Neural progenitor cell (in vitro differentiated cells): ENCODE results near the gene MEG3. TPM values are rescaled to one million over a fixed set of nuclear protein-coding genes. Genes with fewer than 3 reads are reported as not detected.

ENCODE experiments used
- DNase-seq: peaks from one replicate; pipeline ENCODE4 v3.0.0-alpha.2; 2016; ENCODE audit warnings: low spot score
- H2AFZ ChIP-seq: fragments of 200-600 bp; sonication (generic); replicated peaks from 2 replicates; pipeline ENCODE4 v1.6.1; 2016; ENCODE audit warnings: antibody characterized with exemption
- H3F3A ChIP-seq: fragments of 200-600 bp; sonication (generic); 2 replicates; pipeline ENCODE4 v1.6.1; 2016; ENCODE audit warnings: antibody characterized with exemption, low read depth
- H3K27ac ChIP-seq: fragments of 200-600 bp; sonication (generic); 2 replicates; pipeline ENCODE4 v1.5.1; 2016; ENCODE audit warnings: mild to moderate bottlenecking
- H3K27me3 ChIP-seq: fragments of 200-600 bp; sonication (generic); 2 replicates; pipeline ENCODE4 v1.6.1; 2016; ENCODE audit warnings: mild to moderate bottlenecking, moderate library complexity
- H3K36me3 ChIP-seq: fragments of 200-600 bp; sonication (generic); 2 replicates; pipeline ENCODE4 v1.5.1; 2016
- H3K4me1 ChIP-seq: fragments of 200-600 bp; sonication (generic); 2 replicates; pipeline ENCODE4 v1.6.1; 2016; ENCODE audit warnings: mixed run types
- H3K4me2 ChIP-seq: fragments of 200-600 bp; sonication (generic); 2 replicates; pipeline ENCODE4 v1.6.1; 2016
- H3K4me3 ChIP-seq: fragments of 200-600 bp; sonication (generic); 2 replicates; pipeline ENCODE4 v1.5.1; 2016
- H3K79me2 ChIP-seq: fragments of 200-600 bp; sonication (generic); 2 replicates; pipeline ENCODE4 v1.6.1; 2016; ENCODE audit warnings: low read depth
- H3K9ac ChIP-seq: fragments of 200-600 bp; sonication (generic); 2 replicates; pipeline ENCODE4 v1.6.1; 2016
- H3K9me3 ChIP-seq: fragments of 200-600 bp; sonication (generic); 2 replicates; pipeline ENCODE4 v1.5.1; 2016; ENCODE audit warnings: low read depth
- H4K20me1 ChIP-seq: fragments of 200-600 bp; sonication (generic); 2 replicates; pipeline ENCODE4 v1.6.1; 2016; ENCODE audit warnings: low read depth
- H3K27ac Mint-ChIP-seq: 3 replicates; pipeline ENCODE4 v1.8.0; 2021; ENCODE audit warnings: mixed read lengths
- H3K27me3 Mint-ChIP-seq: 2 replicates; pipeline ENCODE4 v1.8.0; 2022; ENCODE audit warnings: low read depth, mild to moderate bottlenecking, inconsistent platforms, moderate library complexity, mixed read lengths; ENCODE audit not compliant: insufficient read depth
- H3K36me3 Mint-ChIP-seq: 3 replicates; pipeline ENCODE4 v1.8.0; 2021; ENCODE audit warnings: mixed read lengths
- H3K4me1 Mint-ChIP-seq: 3 replicates; pipeline ENCODE4 v1.8.0; 2021; ENCODE audit warnings: mixed read lengths
- H3K4me3 Mint-ChIP-seq: 3 replicates; pipeline ENCODE4 v1.8.0; 2021; ENCODE audit warnings: mild to moderate bottlenecking, moderate library complexity, mixed read lengths
- H3K9me3 Mint-ChIP-seq: 3 replicates; pipeline ENCODE4 v1.8.0; 2020; ENCODE audit warnings: mixed read lengths
- EZH2 ChIP-seq: fragments of 200-600 bp; sonication (generic); IDR thresholded peaks from 2 replicates; pipeline ENCODE4 v1.6.1; 2017; ENCODE audit warnings: antibody characterized with exemption, mild to moderate bottlenecking, moderate library complexity
- EZH2phosphoT487 ChIP-seq: fragments of 200-600 bp; sonication (generic); IDR thresholded peaks from 2 replicates; pipeline ENCODE4 v1.6.1; 2017; ENCODE audit warnings: antibody characterized with exemption
- total RNA-seq: library from RNA; depleted of rRNA; stranded (reverse); fragments of >200 nt; gene quantifications from 2 replicates; pipeline ENCODE4 v1.2.3, GENCODE V29; 2015; ENCODE audit warnings: low replicate concordance
- TF ChIP-seq, protein P1 (sequence below): fragments of 200-600 bp; sonication (generic); IDR thresholded peaks from 2 replicates; pipeline ENCODE4 v1.5.1; 2017; ENCODE audit warnings: antibody characterized with exemption, mild to moderate bottlenecking

The MEG3 gene
- total RNA-seq, 1 donor from 2014 or later: 10.6 TPM

DNA sequence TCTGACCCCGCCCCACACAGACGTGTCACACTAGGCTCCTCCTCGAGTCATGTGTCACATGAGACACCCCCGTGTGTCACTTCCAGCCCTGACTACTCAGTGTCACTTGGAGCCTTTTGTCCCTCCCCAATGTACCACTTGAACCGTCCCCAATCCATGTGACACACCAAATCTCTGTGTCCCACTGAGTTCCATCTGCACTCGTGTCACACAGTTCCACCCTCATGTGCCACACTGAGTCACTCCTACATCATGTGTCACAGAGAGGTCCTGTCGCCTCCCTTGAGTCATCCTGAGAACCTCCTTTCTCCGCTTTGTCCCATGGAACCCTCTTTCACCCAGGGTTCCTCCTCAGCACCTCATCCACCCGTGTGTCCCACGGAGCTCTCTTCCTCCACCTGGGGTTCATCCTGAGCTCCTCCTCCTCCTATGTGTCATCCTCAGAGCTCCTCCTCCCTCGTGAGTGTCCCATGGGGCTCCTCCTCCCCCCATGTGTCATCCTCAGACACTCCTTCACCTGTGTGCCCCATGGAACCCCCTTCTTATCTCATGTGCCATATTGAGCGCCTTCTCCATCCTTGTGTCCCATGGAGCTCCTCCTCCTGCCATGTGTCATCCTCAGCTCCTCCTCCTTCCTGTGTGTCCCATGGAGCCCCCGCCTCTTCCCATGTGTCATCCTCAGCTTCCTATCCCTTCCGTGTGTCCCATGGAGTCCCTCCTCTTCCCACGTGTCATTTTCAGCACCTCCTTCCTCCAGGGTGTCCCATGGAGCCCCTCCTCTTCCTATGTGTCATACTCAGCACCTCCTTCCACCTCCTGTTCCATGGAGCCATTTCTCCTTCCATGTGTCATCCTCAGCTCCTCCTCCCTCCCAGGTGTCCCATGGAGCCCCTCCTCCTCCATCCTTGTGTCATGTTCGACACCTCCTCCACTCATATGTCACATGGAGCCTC lies 45.6 kb downstream of the MEG3 start:
- Histone ChIP-seq H3K4me3 (no peak overlapping the region), H3K4me1 (no peaks in the 10 kb centered on the region), H3K4me2 (no peak overlapping the region), H3K27me3 (no peaks in the 10 kb centered on the region), H3K27ac (no peak overlapping the region), H4K20me1 (no peaks in the 10 kb centered on the region), H3K9me3 (no peaks in the 10 kb centered on the region), H3K36me3 (no peaks in the 10 kb centered on the region), H3K79me2 (no peaks in the 10 kb centered on the region), H3F3A (no peaks in the 10 kb centered on the region), H2AFZ (no peak overlapping the region), H3K9ac (no peak overlapping the region)
- H3K27me3 Mint-ChIP-seq: peaks cover 9% of the 10 kb centered on the region
- no peaks in the 10 kb centered on the region for H3K36me3 Mint-ChIP-seq
- DNase-seq: no peak
- peaks cover 3% of the 10 kb centered on the region for H3K4me1 Mint-ChIP-seq
- H3K9me3 Mint-ChIP-seq: peaks cover 11% of the 10 kb centered on the region
- H3K27ac Mint-ChIP-seq: no peak overlapping the region
- TF ChIP-seq, protein P1, sequence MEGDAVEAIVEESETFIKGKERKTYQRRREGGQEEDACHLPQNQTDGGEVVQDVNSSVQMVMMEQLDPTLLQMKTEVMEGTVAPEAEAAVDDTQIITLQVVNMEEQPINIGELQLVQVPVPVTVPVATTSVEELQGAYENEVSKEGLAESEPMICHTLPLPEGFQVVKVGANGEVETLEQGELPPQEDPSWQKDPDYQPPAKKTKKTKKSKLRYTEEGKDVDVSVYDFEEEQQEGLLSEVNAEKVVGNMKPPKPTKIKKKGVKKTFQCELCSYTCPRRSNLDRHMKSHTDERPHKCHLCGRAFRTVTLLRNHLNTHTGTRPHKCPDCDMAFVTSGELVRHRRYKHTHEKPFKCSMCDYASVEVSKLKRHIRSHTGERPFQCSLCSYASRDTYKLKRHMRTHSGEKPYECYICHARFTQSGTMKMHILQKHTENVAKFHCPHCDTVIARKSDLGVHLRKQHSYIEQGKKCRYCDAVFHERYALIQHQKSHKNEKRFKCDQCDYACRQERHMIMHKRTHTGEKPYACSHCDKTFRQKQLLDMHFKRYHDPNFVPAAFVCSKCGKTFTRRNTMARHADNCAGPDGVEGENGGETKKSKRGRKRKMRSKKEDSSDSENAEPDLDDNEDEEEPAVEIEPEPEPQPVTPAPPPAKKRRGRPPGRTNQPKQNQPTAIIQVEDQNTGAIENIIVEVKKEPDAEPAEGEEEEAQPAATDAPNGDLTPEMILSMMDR: no peak
- TF ChIP-seq EZH2phosphoT487 (no peak), EZH2 (no peak)
- H3K4me3 Mint-ChIP-seq: no peak overlapping the region

DNA sequence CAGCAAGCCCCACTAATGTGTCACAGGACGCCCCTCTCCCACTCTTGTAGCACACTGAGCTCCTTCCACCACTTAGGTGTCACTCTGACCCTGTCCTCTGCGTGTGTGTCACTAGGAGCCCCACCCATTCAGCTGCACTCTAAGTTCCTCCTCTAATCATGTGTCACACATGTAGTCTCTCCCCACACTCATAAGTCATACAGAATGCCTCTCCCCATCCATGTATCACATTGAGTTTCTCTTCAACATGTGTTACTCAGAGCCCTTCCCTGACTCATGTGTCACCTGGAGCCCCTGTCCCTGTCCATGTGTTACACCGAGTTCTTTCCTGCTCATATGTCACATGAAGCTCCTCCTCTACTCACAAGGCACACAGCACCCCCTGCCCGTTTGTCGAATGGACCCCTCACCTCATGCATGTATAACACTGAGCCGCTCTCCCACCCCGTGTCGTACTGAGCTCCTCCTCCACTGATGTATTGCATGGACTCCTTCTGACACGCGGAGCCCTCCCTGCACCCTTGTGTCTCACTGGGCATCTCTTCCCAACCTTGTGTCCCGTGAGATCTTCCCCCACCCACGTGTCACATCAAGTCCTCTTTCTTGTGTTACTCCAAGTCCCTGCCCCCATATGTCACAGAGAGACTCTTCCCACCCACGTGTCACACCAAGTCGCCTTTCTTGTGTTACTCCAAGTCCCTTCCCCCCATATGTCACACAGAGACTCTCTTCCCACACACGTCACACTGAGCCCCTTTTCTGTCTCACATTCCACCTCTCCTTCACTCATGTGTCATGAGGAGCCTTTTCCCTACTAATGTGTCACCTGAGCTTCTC lies 46.6 kb downstream of the MEG3 start:
- no peak overlapping the region for H3K4me2 ChIP-seq
- H3K4me3 Mint-ChIP-seq: no peak overlapping the region
- peaks cover 11% of the 10 kb centered on the region for H3K9me3 Mint-ChIP-seq
- no peaks in the 10 kb centered on the region for H3K36me3 Mint-ChIP-seq
- TF ChIP-seq EZH2: no peak
- no peaks in the 10 kb centered on the region for H3K79me2 ChIP-seq
- H3K9ac ChIP-seq: no peak overlapping the region
- DNase-seq: no peak
- H3K27me3 ChIP-seq: no peaks in the 10 kb centered on the region
- peaks cover 15% of the 10 kb centered on the region for H3K27me3 Mint-ChIP-seq
- no peak overlapping the region for H3K27ac Mint-ChIP-seq
- no peak overlapping the region for H2AFZ ChIP-seq
- H4K20me1 ChIP-seq: no peaks in the 10 kb centered on the region
- peaks cover 3% of the 10 kb centered on the region for H3K4me1 Mint-ChIP-seq
- no peaks in the 10 kb centered on the region for H3K36me3 ChIP-seq
- no peak overlapping the region for H3K27ac ChIP-seq
- no peaks in the 10 kb centered on the region for H3K9me3 ChIP-seq
- H3F3A ChIP-seq: no peaks in the 10 kb centered on the region
- no peak overlapping the region for H3K4me3 ChIP-seq
- H3K4me1 ChIP-seq: no peaks in the 10 kb centered on the region

DNA sequence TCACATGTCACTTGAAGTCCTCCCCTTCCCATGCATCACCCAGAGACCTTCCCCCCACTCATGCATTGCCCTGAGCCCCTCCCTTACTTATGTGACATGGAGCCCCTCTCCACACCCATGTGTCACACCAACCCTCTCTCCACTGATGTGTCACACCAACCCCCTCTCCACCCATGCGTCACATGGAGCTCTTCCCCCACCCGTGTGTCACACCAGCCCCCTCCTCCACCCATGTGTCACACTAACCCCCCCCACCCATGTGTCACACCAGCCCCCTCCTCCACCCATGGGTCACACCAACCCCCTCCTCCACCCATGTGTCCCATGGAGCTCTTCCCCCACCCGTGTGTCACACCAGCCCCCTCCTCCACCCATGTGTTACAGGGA lies 47.2 kb downstream of the MEG3 start:
- Histone ChIP-seq H4K20me1 (no peaks in the 10 kb centered on the region), H3K4me1 (no peaks in the 10 kb centered on the region), H3K4me3 (no peak overlapping the region), H2AFZ (no peak overlapping the region), H3K9ac (no peak overlapping the region), H3K9me3 (no peaks in the 10 kb centered on the region), H3K27ac (no peak overlapping the region), H3K79me2 (no peaks in the 10 kb centered on the region), H3K4me2 (no peak overlapping the region), H3K36me3 (no peaks in the 10 kb centered on the region), H3F3A (no peaks in the 10 kb centered on the region), H3K27me3 (no peaks in the 10 kb centered on the region)
- Mint-ChIP-seq H3K9me3 (peaks cover 11% of the 10 kb centered on the region), H3K4me3 (no peak overlapping the region), H3K27ac (no peak overlapping the region), H3K27me3 (peaks cover 16% of the 10 kb centered on the region), H3K4me1 (peaks cover 3% of the 10 kb centered on the region), H3K36me3 (no peaks in the 10 kb centered on the region)
- TF ChIP-seq, protein P1: no peak
- TF ChIP-seq EZH2phosphoT487: no peak
- DNase-seq: no peak
